ENCODE measurements around the gene PROM2.

The PROM2 gene

DNA sequence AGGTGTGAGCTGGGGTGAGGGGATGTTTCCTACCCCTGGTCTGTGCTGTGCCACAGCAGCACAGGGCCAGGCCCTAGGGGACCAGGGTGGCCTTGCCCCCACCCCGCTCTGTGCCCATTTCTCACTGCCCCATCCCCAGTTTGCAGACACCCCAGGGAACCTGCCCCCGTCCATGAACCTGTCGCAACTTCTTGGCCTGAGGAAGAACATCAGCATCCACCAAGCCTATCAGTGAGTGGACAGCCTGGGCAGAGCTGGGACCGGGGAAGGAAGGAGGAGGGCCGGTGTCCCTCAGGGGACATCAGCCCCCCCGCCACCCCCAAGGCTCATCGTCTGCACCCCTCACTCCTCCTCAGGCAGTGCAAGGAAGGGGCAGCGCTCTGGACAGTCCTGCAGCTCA, 7.5 kb downstream of the PROM2 start:
- DNase-seq = no peak
- in situ Hi-C loops (cut with HindIII; ENCODE audit: low pct_ligation_motif_present, low pct_unique_long_range_greater_than_20kb, low sequenced_read_pairs) = no loop called here

DNA sequence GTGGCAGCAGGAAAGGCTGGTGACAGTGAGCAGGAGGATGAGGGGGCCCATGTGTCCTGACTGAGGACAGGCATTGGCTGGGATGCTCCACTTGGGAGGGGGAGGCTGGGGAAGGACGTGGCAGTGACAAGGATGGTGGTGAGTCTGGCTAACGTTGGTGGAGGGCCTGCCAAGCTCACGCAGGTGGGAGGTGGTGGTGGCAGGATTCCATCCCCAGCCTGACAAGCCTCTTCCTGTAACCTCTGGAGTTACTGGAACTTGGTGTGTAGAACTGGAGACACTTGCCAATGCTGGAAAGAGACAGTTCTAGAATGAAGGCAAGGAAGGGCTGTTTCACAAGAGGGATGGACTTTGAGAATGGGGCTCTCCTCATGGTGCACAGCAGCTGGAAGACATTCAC, 8.2 kb downstream of the PROM2 start:
- DNase-seq = no peak
- in situ Hi-C loops (cut with HindIII; ENCODE audit: low pct_ligation_motif_present, low pct_unique_long_range_greater_than_20kb, low sequenced_read_pairs) = no loop called here

DNA sequence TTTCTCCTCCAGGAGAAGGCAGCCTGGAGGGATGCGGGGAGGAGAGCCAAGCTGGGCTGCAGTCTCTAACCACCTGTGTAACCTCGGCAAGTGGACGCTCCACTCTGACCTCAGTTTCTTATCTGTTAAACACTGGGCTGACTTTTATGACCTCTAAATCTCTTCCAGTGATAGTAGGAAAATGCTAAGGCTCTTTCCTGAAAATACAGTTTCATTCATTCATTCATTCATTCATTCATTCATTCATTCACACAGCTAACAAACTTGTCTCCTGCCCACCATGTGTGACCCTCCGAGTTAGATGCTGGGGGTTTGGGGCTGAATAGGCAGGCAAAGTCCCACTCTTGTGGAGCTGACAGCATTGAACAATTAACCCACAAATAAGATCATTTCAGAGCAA, 9.3 kb downstream of the PROM2 start:
- DNase-seq = no peak
- in situ Hi-C loops (cut with HindIII; ENCODE audit: low pct_ligation_motif_present, low pct_unique_long_range_greater_than_20kb, low sequenced_read_pairs) = no loop called here

DNA sequence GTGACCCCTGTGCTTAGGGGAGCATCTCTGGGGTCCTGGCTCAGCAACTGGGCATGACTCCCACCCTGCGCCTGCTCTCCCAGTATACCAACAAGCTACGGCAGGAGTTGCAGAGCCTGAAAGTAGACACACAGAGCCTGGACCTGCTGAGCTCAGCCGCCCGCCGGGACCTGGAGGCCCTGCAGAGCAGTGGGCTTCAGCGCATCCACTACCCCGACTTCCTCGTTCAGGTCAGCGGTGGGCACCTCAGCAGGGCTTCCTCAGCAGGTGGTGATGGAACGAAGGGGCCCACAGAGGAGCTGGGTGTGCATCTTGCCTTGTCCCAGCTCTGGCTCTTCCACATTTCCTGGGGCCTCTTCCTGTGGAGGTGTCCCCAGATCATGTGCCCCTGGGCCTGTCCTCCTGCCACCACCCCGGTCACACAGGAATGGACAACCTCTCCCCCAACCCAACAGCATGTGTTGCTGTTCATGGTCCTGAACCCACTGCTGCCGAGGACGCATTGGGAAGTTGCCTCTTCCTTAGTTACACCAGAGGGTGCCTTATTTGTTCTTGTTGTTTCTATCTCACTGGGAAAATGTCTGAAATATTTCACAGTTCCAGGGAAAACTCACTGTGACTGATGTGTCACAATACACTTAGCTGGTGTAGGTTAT, 10.8 kb downstream of the PROM2 start:
- in situ Hi-C loops (cut with HindIII; ENCODE audit: low pct_ligation_motif_present, low pct_unique_long_range_greater_than_20kb, low sequenced_read_pairs) = no loop called here
- no peak for DNase-seq

DNA sequence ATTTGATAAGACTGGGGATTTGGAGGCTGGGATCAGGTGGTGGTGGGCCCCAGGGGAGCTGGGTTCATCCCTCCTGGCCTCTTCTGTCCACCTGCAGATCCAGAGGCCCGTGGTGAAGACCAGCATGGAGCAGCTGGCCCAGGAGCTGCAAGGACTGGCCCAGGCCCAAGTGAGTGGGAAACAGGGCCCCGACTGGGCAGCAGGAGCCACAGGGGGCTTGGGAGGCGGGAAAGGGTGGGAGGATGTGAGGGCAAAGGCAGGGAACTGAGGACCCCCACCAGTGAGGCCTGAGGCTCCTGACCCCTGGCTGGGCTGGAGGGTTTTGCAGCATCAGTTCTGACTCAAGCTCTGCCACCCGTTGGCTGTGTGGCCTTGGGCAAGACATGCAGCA, 11.3 kb downstream of the PROM2 start:
- DNase-seq = no peak
- in situ Hi-C loops (cut with HindIII; ENCODE audit: low pct_ligation_motif_present, low pct_unique_long_range_greater_than_20kb, low sequenced_read_pairs) = no loop called here

DNA sequence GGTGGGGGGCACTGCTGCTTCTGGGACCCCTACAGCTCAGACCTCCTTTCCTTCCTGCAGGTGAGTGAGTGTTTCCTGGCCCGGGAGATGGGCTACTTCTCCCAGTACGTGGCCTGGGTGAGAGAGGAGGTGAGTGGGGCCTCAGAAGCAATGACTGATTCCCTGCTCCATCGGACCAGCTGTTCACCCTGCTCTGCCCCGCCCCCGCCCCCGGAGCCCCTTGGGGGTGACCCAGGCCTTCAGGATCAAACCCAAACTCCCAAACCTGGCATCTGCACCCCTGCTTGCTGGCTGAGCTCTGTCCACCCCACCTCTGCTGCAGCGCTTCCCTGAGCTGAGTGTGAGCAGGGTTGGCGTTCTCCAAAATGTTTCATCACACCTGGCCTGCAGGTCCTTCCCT, 13.1 kb downstream of the PROM2 start:
- in situ Hi-C loops (cut with HindIII; ENCODE audit: low pct_ligation_motif_present, low pct_unique_long_range_greater_than_20kb, low sequenced_read_pairs) = no loop called here
- DNase-seq = no peak

DNA sequence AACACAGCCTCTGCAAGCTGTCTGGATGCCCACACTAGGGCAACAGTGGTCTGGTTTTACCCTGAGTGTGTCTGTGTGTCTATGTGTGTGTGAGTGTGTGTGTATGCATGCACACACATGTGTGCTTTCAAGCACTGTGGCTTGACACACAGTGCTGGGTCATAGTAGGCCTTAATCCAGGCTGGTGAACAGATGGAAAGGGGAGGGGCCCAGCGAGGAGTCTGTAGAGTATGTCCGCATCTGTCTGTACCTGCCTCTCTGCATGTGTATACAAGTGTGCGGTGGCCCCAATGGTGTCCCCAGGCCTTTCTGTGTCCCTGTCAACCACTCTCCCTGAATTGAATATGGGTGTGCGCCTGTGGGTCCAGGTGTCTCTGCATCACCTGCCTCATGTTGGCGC, 13.6 kb downstream of the PROM2 start:
- in situ Hi-C loops (cut with HindIII; ENCODE audit: low pct_ligation_motif_present, low pct_unique_long_range_greater_than_20kb, low sequenced_read_pairs) = no loop called here

DNA sequence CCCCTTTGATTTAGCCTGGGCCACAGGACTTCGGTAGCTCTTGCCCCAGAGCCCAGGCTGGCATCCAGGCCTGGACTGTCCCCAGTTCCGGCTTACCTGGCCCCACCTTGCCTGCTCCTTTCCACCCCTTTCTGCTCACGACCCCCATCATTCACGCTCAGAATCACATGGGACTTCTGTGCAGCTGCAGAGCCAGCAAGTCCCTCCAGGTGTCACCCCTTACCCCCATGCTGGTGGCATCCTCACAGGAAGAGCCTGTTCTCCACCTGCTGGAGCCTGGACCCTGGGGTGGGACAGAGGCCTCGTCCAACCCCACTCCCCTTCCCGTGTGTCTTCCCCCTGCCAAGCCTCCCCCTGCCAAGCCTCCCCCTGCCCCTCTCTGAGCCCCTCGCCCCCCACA, 15.0 kb downstream of the PROM2 start:
- no peak for DNase-seq
- in situ Hi-C loops (cut with HindIII; ENCODE audit: low pct_ligation_motif_present, low pct_unique_long_range_greater_than_20kb, low sequenced_read_pairs) = no loop called here

More for the DNA sequence above, 13.6 kb downstream of the PROM2 start:
- DNase-seq = no peak

DNA sequence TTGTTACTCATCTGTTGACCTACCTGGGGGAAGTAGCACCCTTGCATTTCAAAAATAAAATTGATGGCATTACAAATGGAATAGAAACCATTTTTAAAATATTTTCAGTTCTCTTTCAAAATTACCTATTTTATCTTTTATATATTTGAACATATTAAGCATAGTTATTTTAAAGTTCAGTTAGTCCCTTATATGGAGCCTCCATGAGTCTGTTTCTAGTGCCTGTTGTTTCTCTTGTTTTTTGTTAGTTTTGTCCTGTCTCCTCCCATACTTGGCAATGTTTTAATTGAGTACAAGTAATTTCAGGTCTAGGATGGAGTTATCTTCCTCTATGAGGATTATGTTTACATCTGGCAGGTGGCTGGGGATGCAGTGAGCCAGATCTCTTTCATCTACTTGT, 17.0 kb downstream of the PROM2 start:
- in situ Hi-C loops (cut with HindIII; ENCODE audit: low pct_ligation_motif_present, low pct_unique_long_range_greater_than_20kb, low sequenced_read_pairs) = no loop called here
- DNase-seq = no peak

DNA sequence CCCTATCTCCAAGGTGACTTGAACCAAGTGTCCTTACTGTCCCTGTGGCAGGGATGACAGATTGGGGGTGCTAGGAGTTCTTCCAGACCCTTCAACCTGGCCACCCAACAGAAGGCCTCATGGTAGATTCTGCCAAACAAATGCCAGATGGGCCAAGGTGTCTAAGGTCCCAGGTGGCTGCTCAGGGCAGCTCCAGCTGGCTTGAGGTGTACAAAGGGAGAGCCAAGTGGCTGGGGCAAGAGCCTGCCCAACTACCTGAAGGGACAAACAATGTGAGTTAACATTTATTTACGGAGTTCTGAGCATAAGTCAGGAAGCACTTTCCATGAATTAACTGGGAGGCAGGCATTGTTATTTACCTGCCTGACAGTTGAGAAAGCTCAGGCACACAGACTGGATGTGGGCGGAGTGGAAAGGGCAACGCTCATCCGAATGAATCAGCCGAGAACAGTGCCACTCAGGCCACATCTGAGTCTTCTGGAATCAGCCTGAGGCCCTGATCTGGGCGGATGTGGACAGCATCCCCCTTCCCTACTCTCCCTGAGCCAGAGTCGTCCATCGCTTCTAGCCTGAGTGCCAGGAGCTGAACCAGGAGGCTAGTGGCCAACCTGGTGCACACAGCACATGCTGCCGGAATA, 18.5 kb downstream of the PROM2 start:
- in situ Hi-C loops (cut with HindIII; ENCODE audit: low pct_ligation_motif_present, low pct_unique_long_range_greater_than_20kb, low sequenced_read_pairs) = no loop called here
- DNase-seq = no peak

DNA sequence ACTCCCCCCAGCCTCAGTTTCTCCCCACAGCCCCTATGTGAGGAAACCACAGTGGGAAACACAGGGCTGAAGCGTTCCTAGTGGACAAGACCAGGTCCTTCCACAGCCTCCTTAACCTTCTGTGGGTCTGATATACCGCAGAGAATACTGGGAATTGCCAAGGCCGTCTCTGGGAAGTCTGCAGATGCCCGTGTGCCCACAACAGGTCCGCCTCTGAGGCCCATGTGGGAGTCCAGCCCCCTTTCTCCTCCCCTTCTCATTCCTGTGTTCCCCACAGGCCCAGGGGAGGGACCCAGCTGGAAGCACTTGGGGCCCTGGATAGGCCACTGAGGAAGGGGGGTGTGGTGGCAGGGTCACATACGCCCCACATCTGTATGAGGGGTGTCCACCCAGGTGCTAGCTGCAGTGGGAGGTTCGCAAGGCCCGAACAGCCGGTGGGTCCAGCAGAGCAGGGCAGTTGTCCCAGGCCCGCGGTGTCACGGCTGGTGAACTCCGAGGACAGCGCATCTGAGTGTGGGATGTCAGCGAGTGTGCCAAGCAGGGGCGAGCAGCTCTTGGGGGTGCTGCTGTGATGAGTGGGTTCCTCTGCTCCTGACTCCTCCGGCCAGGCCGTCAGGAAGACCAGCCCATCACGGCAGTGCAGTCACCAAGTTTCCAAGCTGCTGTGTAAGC, 20.5 kb downstream of the PROM2 start:
- in situ Hi-C loops (cut with HindIII; ENCODE audit: low pct_ligation_motif_present, low pct_unique_long_range_greater_than_20kb, low sequenced_read_pairs) = no loop called here
- DNase-seq = no peak

DNA sequence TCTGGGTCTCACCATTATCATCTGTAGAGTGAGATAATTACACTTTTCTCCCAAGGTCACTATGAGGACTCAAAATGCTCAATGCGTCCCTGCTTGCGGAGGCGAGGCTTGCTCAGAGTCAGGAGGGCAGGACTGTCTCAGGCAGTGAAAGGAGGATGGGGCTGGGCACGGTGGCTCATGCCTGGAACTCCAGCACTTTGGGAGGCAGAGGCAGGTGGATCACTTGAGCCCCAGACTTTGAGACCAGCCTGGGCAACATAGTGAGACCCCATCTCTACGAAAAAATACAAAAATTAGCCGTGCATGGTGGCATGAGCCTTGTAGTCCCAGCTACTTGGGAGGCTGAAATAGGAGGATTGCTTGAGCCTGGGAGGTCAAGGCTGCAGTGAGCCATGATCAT, 21.1 kb downstream of the PROM2 start:
- in situ Hi-C loops (cut with HindIII; ENCODE audit: low pct_ligation_motif_present, low pct_unique_long_range_greater_than_20kb, low sequenced_read_pairs) = no loop called here
- no peak for DNase-seq

DNA sequence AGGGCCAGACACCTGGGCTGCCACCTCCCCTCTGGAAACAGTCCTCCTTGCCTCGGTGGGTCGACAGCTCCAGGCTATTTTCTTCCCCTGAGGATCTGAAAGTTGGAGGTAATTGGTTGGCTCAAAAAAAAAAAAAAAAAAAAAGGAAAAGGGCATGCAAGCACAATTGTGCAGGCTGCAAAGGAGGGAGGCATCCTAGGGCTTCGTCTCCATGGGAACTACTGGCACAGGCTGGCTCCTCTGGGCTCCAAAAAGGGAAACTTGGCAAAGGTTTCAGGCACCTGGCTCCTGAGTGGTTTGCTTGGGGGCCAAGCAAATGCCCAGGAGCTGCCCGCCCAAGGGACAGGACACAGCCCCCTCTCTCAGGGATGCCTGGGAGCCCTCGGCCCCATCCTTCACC, 21.8 kb downstream of the PROM2 start:
- DNase-seq = no peak
- in situ Hi-C loops (cut with HindIII; ENCODE audit: low pct_ligation_motif_present, low pct_unique_long_range_greater_than_20kb, low sequenced_read_pairs) = no loop called here

DNA sequence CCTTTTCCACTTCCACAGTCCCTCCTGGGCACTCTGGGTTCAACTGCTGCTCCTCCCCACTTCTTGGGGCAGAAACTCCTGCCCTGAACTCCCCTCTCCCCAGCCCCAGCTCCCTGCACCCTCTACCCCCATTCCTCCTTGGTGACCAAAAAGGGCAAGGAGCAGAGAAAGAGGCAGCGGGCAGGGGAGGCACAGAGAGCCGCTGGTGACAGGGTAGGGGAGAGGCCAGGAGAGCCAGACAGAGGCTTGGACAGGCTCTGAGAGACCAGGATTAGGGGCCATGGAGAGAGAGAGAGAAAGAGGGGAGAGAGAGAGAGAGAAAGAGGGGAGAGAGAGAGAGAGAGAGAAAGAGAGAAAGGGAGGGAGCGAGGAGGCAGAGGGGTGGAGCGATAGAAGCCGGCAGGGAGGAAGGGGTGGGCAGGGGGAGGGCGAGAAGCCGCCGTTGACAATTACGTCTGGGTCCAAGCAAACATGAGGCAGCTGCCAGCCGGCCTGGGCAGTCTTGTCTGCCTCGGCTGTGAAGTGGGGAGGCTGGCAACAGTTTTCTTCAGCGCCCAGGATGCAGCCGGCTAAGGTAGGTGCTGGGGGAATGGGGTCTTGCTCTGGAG, 22.7 kb downstream of the PROM2 start, which contains the start of gene KCNIP3:
TSS of gene KCNIP3 (plus strand) at position 468 of the 608 bp plus-strand sequence. CDS start at position 560, 92 bp downstream.
- in situ Hi-C loops (cut with HindIII; ENCODE audit: low pct_ligation_motif_present, low pct_unique_long_range_greater_than_20kb, low sequenced_read_pairs) = no loop called here
- DNase-seq = no peak

DNA sequence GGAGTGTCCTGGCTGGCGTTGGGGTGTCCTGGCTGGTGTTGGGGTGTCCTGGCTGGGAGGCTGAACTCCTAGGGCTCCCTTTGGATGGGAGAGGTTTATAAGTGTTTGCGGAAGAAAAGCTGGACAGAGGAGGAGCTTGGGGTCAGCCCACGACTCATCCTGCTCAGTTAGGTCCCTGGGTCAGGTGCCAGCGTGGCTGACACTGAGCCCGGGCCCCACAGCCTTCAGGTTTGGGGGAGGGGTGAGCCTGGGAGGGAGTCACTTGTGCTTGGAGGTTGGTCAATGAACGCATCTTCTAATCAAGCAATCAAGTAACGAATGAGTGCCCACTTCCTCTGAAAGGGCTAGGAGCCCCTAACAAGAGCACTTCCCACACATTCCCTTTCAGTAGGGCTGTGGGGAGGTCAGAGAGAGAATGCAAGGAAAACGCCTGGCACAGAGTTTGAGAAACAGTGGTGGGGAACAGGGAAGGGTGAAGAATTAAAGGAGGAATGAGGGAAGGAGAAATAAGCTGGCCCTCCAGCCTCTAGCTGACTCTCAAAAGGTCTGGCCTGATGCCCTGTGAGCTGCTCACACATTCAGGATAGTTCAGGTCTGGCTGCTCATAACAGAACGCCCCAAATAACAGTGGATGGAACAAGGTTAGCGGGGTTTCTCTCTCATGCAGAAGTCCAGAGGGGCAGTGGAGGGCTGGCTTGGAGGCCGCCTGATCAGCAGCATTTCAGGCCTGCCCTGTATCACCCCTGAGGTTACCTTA, 23.6 kb downstream of the PROM2 start:
- in situ Hi-C loops (cut with HindIII; ENCODE audit: low pct_ligation_motif_present, low pct_unique_long_range_greater_than_20kb, low sequenced_read_pairs) = no loop called here
- no peak for DNase-seq

DNA sequence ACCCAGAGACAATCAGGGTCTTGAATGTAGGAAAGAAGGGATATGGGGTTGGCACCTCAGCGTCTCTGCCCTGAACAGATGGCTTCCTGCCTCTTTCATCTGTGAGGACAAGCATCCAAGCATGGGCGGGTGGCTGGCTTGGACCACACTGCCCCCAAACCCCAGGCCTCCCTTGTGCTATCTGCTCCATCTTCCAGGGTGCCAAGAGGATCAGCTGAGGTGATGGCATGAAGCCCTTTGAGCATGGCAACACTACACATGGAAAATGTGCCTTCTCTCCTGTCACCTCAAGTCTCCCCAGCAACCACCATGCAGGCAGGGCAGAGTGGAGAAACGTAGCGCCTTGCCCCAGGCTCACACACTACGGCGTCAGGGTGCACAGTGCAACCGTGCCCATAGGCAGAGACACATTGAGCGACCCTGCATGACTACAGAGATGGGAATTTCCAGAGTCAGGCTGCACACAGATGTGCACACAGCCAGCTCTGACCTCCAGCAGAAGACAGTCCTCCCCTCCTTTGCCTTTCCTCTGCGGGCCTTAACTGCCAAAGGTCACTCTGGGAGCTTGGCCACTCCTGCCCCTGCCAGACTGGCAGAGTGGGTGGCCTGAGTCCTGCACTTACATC, 24.4 kb downstream of the PROM2 start:
- in situ Hi-C loops (cut with HindIII; ENCODE audit: low pct_ligation_motif_present, low pct_unique_long_range_greater_than_20kb, low sequenced_read_pairs) = no loop called here
- DNase-seq = no peak

DNA sequence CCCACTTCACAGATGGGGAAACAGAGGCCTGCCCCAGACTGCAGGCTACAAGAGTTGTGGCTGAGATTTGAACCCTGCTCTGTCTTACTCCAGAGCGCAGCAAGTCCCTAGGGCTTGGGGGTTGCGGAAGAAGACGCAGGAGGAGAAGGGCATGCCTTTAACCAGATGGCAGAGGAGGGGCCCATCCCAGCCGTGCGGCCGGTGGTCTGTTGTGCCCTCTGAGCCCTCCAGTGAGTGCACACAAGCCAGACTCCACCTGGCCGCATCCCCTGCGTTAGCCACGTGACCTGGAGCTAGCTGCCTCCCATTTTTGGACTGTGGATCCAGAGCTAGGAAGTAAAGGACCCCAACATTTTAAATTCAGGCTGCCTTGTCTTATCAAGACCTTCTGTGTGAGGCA, 25.7 kb downstream of the PROM2 start:
- in situ Hi-C loops (cut with HindIII; ENCODE audit: low pct_ligation_motif_present, low pct_unique_long_range_greater_than_20kb, low sequenced_read_pairs) = no loop called here
- no peak for DNase-seq

DNA sequence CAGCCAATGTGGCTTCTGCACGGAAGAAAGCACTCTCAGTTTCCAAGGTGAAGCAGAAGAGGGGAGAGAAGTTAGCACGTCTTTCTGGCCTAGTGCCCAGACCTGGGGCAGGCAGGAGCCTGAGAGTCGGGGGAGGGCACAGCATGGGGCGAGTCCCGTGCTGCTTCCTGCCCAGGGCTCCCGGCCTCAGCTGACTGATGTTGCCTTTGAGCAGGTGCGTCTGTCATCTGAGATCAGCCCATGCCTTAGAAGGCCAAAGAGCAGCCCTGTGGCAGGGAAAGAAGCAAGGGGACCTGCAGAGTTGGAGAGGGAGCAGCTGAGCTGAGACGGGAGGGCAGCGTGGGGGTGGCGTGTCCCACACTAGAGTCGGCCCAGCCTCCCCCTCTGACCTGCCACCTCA, 26.2 kb downstream of the PROM2 start:
- in situ Hi-C loops (cut with HindIII; ENCODE audit: low pct_ligation_motif_present, low pct_unique_long_range_greater_than_20kb, low sequenced_read_pairs) = no loop called here
- DNase-seq = no peak

DNA sequence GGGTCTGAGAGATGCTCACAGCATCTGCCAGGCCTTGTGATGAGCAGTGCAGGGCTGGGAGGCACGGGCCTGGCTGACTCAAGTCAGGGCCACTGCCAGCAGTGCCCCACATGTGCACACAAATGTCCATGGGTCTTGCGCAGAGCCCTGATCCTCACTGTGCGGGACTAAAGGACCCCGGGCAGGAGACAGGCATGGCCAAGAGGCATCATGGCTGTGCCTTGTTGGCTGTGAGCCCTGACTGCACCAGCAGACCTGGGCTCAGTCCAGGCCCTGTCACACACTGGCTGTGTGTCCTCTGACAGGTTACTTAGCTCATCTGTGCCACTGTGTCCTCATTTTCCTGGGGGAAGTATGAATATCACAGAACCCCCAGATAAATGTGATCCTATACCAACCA, 26.9 kb downstream of the PROM2 start:
- in situ Hi-C loops (cut with HindIII; ENCODE audit: low pct_ligation_motif_present, low pct_unique_long_range_greater_than_20kb, low sequenced_read_pairs) = no loop called here

More for the DNA sequence above, 26.9 kb downstream of the PROM2 start:
- no peak for DNase-seq

Data from ACHN (cell line).